Mesodermal cell (in vitro differentiated cells): ENCODE data around the gene SUN2.

ENCODE experiments used
- H3K27ac ChIP-seq: 2 replicates; pipeline ENCODE4 v1.7.0; 2013; ENCODE audit warnings: mild to moderate bottlenecking, low read depth, low read length, moderate library complexity; ENCODE audit not compliant: severe bottlenecking
- H3K36me3 ChIP-seq: 2 replicates; pipeline ENCODE4 v1.7.1; 2013; ENCODE audit warnings: mild to moderate bottlenecking, low read length, moderate library complexity; ENCODE audit not compliant: control insufficient read depth, insufficient read depth
- H3K4me1 ChIP-seq: one replicate; pipeline ENCODE4 v1.7.1; 2013; ENCODE audit warnings: mild to moderate bottlenecking, low read length; ENCODE audit not compliant: insufficient read depth, control insufficient read depth, poor library complexity, severe bottlenecking
- H3K4me3 ChIP-seq: 2 replicates; pipeline ENCODE4 v1.7.0; 2013; ENCODE audit warnings: low read length, control low read depth, mild to moderate bottlenecking; ENCODE audit not compliant: insufficient read depth, poor library complexity, severe bottlenecking; ENCODE audit errors: extremely low read depth
- H3K9me3 ChIP-seq: 2 replicates; pipeline ENCODE4 v1.7.1; 2013; ENCODE audit warnings: mild to moderate bottlenecking, low read length, moderate library complexity; ENCODE audit not compliant: control insufficient read depth
- WGBS, 2 experiments: methylation state at CpG; one replicate each; pipeline ENCODE4 v1.1.5; 2013; ENCODE audit warnings: missing lambda C conversion rate in 2 of 2; ENCODE audit not compliant: insufficient coverage in 2 of 2; 5-methylcytosine and 5-hydroxymethylcytosine counted together

Gene SUN2

GRCh38 chr22:38740754-38741153 lies 15.0 kb downstream of the SUN2 start:
- H3K27ac ChIP-seq = no peak overlapping the region
- no peaks in the 10 kb centered on the region for H3K9me3 ChIP-seq
- H3K36me3 ChIP-seq = peaks cover 99% of the 10 kb centered on the region
- peaks cover 3% of the 10 kb centered on the region for H3K4me1 ChIP-seq
- WGBS, 2 experiments = 91 to 100% methylated on average over 1 of the region's 8 CpGs
- no peak overlapping the region for H3K4me3 ChIP-seq

GRCh38 chr22:38740116-38740723 lies 15.6 kb downstream of the SUN2 start:
- 94% methylated on average over 12 to 13 of the region's 15 CpGs for WGBS, 2 experiments
- no peak overlapping the region for H3K4me3 ChIP-seq
- peaks cover 3% of the 10 kb centered on the region for H3K4me1 ChIP-seq
- no peak overlapping the region for H3K27ac ChIP-seq
- H3K36me3 ChIP-seq = peaks cover 98% of the 10 kb centered on the region
- no peaks in the 10 kb centered on the region for H3K9me3 ChIP-seq

DNA sequence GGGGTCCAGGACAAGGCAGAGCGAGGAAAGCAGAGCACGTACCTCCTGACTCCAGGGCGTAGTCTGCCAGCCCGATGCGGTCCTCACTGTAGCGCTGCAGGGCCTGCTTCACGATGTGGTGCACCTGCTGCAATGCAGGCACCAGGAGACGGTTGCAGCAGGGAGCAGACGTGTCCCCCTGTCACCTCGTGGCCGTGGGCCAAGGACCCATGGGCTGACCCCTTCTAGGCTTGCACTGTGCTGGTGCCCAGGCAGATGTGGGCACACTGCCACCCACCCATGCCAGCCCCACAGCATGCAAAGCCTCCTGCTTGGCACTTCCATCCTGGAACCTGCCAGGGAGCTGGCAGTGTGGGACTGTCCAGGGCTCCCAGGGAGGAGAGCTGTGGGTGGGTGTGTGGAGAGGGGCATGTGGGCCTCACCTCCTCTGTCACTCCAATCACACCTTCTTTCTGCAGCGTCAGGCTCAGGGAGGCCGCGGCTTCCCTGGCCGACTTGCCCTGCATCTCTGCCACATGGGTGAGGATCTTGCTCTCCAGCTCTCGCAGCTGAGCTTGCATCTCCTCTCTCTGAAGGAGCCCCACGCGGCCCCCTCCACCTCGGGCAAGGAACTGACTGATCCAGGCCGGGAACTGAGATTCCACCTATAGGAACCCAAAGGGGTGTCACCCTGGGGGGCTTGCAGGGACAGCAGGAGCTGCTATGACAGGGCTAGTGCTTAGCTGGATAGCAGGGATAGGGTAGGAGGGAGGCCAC lies 16.3 kb downstream of the SUN2 start:
- Histone ChIP-seq H3K27ac (no peak overlapping the region), H3K9me3 (no peaks in the 10 kb centered on the region), H3K36me3 (peaks cover 98% of the 10 kb centered on the region), H3K4me1 (peaks cover 3% of the 10 kb centered on the region), H3K4me3 (no peak overlapping the region)
- WGBS, 2 experiments = 95% methylated on average over 20 of the region's 20 CpGs

DNA sequence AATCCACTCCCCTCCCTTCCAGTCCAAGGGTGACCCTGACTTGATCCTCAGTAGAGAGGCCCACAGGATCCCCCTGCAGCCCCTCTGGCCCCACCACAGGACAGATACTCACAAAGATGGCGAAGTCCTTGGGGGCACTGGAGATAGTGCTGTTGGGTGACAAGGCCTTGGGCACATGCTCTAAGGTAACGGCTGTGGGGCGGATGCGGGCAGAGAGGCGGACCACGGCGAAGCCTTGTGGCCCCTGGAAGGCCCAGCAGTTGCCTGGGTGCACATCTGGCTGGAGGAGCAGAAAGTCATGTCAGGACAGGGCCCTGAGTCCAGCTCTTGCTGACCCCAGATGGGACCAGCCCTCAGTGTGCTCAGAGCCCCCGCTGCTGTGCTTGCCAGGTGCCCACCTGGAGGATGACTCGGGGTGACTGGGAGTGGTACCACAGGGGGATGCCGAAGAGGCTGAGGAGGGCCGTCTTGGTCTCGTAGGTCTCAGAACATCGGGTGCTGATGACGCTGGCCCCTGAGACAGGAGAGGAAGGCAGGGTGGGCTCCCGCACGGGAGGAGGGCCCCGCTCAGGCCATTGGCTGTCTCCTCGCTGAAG lies 17.2 kb downstream of the SUN2 start:
- Histone ChIP-seq H3K4me3 (no peak overlapping the region), H3K4me1 (peaks cover 6% of the 10 kb centered on the region), H3K9me3 (no peaks in the 10 kb centered on the region), H3K27ac (no peak overlapping the region), H3K36me3 (peaks cover 98% of the 10 kb centered on the region)
- 94 to 96% methylated on average over 14 to 18 of the region's 18 CpGs for WGBS, 2 experiments

DNA sequence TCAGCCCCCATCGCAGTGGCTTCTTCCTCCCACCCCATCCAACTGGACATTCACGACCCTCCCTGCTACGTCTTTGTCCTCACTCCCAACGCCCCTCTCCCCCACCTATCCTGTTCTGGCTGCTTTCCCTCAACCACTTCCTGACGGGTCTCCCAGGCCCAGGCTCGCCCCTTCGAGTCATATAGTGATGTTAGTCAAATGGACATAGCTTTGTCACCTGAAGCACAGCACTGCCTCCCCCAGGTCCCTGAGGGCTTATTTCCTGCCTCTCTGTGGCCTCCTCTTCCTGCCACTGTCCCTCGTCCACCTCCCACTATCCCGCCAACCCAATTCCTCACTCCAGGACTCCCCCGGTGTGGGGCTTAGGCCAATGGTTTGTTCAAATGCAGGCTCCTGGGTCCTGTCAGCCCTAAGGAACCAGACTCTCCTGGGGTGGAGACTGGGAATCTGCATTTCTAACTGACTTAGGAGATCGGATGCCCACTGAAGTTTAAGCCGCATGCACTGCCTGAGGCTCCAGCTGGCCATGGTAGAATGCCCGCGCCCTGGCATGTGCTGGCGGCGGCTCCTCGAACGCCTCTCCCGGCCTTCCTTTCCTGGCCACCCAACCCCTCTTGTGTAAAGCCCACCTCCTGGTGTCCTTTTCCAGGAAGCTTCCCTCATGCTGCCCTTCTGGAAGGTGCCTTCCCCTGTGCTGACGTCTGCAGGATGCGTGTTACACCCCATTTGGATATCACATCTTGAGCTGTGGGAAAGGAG lies 18.3 kb downstream of the SUN2 start:
- H3K27ac ChIP-seq = no peak overlapping the region
- H3K36me3 ChIP-seq = peaks cover 93% of the 10 kb centered on the region
- H3K4me3 ChIP-seq = no peak overlapping the region
- H3K9me3 ChIP-seq = no peaks in the 10 kb centered on the region
- 93 to 94% methylated on average over 13 to 19 of the region's 21 CpGs for WGBS, 2 experiments
- peaks cover 6% of the 10 kb centered on the region for H3K4me1 ChIP-seq

- 91 to 94% methylated on average over 6 of the region's 7 CpGs for WGBS, 2 experiments
- H3K4me1 ChIP-seq = peaks cover 6% of the 10 kb centered on the region
- no peaks in the 10 kb centered on the region for H3K9me3 ChIP-seq
- H3K4me3 ChIP-seq = no peak overlapping the region
- H3K27ac ChIP-seq = no peak overlapping the region
- peaks cover 88% of the 10 kb centered on the region for H3K36me3 ChIP-seq
Measured at GRCh38 chr22:38736257-38736570, 19.6 kb downstream of the SUN2 start.

DNA sequence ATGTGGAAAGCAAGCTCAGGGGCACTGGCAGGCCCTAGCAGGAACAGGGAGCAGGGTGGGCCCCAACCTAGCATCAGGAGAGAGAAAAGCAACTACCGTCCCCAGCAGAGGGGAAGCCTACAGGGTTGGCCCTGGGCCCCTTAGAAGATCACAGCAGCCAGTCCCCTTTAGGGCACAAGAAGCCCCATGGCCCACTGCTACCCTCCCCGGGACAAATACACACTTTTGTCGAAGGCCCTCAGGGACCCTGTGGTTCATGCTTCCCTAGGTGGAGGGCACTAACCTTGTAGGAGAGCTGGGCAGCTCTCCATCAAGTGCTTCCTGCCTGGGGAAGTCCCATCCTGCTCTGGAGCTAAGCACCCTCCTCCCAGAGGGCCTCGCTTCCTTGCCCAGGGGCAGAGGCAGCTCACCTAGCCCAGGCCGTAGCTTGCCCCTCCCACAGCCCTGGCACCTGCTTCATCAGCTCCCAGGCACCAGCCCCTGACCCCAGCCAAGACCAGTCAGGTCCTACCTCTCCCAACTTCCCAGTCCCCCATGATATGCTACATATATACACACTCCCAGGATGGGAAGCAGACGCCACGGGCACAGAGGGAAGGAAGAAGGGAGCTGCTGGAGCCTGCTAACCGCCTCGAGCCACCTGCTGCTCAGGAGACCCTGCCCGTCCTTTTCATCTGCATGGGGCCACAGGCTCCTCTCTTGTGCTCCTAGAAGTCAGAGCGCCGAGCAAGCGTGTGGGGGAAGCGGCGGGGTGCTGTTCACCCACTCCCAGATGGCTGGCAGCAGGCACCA lies 20.1 kb downstream of the SUN2 start:
- 95 to 98% methylated on average over 9 to 10 of the region's 15 CpGs for WGBS, 2 experiments
- H3K4me1 ChIP-seq = peaks cover 6% of the 10 kb centered on the region
- H3K9me3 ChIP-seq = no peaks in the 10 kb centered on the region
- H3K4me3 ChIP-seq = no peak overlapping the region
- peaks cover 88% of the 10 kb centered on the region for H3K36me3 ChIP-seq
- no peak overlapping the region for H3K27ac ChIP-seq

DNA sequence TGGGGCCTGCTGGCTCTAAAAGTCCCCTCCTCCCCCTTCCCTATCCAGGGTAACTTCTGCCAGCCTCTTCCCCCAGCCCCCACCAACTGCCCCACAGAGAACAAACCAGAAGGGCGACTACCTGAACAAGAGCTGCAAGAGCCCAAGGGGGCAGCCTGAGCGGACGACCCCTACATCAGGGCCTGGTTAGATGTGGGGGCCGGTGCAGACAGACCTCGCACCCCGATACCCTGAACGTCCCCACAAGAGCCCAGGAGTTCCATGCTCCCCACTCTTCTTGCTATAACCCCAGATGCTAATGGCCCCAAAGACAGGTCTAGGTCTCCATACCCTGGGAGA lies 20.7 kb downstream of the SUN2 start:
- H3K27ac ChIP-seq = no peak overlapping the region
- 100% methylated on average over 4 to 7 of the region's 7 CpGs for WGBS, 2 experiments
- peaks cover 88% of the 10 kb centered on the region for H3K36me3 ChIP-seq

DNA sequence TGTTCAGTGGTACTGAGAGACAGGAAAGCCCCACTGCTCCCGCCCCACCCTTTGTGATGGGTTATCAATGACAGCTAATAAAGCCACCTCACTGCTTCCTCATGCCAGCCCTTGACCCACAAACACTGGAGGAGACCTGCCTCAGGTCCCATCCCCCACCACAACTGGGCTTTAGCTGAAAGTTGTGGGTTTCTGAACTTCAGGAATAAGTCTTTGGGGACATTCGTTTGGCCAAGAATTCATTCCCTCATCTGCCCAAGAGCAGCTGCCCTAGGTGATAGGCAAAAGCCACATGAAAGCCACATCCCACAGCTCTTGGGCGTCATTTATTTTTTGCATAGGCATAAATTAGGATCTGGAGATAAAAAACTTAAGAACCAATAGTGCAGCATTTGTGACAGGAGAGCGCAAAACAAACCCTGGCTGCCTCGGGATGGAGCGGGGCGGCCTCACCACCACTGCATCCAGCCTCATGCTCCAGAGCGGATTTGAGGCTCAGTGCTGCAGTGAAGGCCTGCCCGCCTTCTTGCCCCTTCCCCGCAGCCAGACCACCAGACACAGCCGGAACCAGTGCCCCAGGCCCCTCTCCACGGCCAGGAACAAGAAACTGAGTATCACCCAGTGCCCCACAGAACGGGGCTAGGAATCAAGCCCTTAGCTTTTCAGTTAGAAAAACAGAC lies 21.2 kb downstream of the SUN2 start:
- Histone ChIP-seq H3K4me1 (peaks cover 6% of the 10 kb centered on the region), H3K27ac (no peak overlapping the region), H3K9me3 (no peaks in the 10 kb centered on the region), H3K4me3 (no peak overlapping the region), H3K36me3 (peaks cover 88% of the 10 kb centered on the region)
- 93 to 99% methylated on average over 7 to 10 of the region's 13 CpGs for WGBS, 2 experiments

More for the DNA sequence above, 20.7 kb downstream of the SUN2 start:
- H3K9me3 ChIP-seq = no peaks in the 10 kb centered on the region
- peaks cover 6% of the 10 kb centered on the region for H3K4me1 ChIP-seq
- no peak overlapping the region for H3K4me3 ChIP-seq
